EL (cell line): ENCODE data around the gene CNNM2.
"Not testable (repeated sequence)": the region's sequence is repeated elsewhere in the genome, so short reads cannot be mapped to it uniquely, and the experiment has no call there.

Experiments
- DNase-seq: peaks from one replicate; pipeline ENCODE4 v3.0.0-alpha.2; 2016

Gene CNNM2

DNA sequence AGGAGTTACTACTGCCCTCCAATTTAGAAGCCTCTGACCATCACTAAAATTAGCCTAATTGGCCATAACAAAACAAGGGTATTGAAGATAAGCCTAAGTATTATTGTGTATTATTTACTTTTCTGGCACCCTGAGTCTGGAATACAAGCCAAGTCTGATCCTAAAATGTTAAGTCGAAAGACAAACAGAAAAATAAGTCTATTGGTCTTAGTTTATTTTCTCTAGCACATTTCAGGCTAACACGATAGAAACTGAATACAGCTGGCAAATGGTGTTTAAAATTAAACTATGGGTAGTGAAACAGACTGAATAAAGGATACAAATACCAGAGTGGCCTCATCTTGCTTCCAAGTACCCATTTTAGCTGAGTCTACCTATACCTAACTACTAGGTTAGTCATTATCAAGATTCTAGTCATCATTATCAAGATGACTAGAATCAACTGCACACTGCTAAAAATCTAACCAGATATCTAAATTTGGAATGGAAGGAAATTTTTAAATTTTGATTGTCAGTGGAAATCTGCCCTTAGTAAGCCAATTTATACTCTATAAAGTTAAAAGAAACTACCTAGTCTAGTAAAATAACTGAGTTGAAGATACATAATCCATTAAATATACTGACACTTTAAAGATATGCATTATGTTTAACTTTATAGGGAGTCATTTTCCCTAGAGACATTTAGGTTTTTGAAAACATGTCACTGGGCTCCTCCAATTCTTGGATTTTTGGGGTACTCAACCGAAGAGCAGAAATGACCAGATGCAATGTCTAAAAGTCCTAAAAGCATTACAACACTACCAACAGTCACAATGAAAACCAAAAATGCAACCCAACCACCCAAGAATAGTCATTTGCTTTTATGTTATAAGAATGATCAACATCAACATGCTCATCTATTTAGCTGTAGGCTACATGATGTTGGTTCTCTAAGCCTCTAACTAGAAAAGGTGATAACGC, 194.1 kb downstream of the CNNM2 start:
- no peak for DNase-seq

DNA sequence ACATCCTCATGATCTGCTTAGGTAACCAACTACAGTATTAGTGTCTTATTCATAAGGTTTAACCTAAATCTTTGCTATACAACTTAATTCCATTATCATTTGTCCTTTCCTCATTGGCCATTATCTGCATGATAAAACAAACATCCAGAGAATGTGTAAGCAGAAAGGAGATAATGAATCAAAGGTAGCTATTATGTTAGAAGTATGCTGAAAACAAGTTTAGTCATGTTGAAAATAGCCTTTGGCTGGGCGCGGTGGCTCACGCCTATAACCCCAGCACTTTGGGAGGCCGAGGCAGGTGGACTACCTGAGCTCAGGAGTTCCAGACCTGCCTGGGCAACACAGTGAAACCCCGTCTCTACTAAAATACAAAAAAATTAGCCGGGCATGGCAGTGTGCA, 196.8 kb downstream of the CNNM2 start:
- DNase-seq: no peak

DNA sequence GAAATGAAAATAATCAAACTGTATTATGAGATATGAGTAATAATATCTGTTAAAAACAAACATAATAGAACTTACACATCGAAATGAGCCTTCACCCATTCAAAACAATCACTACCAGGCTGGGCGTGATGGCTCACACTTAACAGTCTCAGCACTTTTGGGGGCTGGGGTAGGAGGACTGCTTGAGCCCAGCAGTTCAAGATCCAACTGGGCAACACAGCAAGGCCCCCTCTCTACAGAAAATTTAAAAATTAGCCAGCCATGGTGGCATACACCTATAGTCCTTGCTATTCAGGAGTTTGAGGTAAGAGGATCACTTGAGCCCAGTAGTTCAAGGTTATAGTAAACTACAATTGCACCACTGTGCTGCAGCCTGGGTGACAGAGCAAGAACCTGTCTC, 199.2 kb downstream of the CNNM2 start:
- no peak for DNase-seq

DNA sequence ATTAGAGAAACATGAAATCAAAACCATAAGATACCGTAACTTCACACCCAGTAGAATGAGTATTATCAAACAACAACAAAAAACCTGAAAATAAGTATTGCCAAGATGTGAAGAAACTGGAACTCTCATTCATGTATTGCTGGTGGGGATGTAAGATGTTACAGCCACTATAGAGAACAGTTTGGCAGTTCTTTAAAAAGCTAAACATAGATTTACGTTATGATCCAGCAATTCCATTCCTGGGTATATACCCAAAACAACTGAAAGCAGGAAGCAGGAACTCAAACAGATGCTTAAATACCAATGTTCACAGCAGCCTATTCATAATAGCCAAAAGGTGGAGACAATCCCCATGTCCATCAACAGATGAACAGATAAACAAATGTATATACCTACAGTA, 202.5 kb downstream of the CNNM2 start:
- no peak for DNase-seq

DNA sequence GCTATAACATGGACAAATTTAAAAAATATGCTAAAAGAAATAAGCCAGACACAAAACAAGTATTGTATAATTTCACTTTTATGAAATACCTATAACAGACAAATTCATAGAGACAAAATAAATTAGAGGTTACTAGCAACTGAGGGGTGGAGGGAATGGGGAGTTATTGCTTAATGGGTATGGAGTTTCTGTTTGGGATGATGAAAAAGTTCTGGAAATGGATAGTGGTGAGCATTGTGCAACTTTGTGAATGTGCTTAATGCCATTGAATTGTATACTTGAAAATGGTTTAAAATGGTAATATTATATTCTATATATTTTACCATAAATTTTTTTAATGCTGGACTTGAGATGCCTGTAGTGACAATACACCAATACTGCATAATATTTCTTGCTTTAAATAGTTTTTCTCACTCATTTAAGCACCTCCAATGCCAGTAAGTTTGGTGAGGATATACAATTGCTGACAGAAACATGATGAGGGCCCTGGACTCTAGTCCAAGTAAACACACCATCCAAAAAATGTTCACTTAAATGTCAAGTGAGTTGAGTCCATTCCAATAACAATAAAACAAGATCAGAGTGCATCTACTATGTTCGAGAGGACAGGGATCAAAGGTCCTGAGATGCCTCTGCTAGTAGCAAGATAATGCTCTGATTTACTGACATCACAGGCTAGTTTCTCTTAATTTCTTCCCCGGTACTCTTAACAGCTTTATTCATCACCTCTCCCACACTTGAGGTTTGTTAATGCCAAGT, 203.1 kb downstream of the CNNM2 start:
- DNase-seq: no peak

DNA sequence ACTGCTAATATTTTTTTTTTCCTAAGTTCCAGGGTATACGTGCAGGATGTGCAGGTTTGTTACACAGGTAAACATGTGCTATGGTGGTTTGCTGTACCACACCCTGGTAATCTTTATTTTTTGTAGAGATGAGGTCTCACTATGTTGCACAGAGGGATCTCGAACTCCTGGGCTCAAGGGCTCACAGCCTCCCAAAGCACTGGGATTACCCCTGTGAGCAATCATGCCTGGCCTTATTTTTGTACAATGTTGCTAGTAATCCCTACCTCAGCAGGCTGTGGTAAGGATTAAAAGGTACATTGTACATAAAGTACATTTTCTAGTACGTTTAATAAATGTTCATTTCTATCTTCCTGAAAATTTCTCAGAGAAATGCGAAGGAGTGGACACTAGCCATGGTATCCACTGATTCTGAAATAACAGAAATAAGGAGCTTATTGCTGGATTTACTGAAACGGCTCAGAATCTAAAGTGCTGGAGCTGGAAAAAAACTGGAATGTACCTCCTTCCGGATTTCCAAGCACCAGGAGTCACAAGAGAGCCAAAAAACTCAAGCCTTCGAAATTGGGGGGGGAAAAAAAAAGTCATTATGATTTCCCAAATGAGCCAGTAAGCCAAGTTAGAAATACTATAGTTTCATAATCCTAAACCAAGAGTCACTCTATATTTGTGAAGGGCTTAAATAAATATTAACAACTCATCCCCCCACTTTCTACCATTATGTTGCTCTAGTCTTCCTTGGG, 205.4 kb downstream of the CNNM2 start:
- no peak for DNase-seq

DNA sequence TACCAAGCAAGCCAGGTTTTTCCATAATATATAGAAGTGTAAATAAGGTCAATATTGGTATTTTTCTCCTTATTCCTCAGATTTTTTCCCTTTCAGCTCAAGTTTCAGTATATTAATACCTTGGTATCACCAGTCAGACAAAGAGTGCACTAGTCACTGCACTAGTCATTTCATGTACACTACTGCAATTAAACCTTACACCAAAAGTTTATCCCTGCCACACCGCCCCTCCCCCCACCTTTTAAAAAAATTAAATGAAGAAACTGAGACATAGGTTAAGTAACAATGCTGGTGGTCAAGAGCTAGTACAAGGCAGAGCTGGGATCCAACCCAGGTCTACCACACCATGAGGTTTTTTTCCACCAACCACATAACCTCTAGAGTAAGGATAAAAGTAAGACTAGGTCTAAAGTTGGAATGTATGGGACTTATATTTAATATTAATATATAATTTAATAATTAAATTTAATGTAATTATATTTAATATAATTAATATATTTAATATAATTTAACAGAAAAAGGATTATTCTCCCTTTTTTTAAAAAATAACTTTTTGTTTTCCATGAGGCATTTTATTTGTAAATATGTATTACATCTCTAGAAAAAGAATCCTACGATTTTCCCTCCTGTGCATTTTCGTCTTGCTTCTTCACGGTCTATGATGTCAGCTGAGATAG, 206.5 kb downstream of the CNNM2 start:
- DNase-seq: no peak

DNA sequence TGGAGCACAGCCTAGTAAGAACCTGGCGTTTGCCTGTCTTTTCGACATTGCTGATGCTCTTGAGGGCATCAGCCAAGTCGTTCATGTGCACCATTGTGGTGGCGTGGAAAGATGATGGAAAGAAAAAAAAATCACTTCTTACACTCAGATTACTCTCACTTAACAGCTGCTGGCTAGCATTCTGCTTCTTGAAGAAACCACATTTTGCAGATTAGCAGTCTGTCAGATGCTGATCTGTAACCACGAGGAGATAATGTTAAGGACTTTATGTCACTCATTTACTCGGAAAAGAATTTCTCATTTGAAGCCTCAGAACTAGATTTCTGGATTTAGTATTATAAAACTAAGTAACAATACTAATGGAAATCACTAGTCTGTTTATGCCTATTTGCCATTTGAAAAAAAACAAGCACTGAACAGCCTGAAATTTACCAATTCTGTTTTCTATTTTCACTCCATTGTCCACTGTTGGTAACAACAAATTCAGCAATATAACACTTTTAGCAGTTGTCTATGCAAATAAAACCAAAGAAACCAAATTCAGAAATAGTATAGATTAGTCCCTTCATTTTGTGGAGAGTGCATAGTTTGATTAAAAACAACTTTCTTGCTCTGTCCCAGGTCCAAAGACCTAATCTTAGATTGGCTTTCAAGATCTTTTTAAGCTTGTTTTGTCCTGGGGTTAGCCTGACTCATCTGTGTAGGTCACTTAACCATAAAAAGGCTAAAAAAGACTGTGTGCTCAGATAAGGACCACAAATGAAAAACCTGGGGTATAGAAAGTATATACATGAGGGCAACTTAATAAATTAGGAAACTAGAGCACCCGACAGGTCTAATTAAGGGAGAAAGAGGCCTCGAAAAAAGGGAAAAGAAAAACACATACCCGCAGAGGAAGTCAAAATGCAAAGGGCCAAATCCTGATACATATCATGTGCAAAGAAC, 207.5 kb downstream of the CNNM2 start:
- no peak for DNase-seq

DNA sequence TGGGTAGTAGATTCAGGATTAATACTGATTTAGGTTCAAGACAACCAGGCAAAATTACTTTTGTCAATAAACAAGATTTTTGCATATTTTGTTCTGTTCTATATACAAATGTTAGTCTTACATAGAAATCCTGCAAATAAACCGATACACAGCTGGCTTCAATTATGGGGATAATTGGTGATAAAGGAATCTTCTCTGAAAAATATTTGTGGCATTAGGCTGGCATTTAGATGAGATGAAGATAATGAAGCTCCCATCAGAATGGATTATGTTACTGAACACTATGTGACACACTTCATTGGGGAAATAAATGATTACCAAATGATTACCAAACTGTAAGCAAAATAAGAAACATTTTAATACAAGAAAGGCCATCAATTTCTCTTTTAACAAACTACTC, 209.1 kb downstream of the CNNM2 start:
- peak; percentile 44 for DNase-seq

DNA sequence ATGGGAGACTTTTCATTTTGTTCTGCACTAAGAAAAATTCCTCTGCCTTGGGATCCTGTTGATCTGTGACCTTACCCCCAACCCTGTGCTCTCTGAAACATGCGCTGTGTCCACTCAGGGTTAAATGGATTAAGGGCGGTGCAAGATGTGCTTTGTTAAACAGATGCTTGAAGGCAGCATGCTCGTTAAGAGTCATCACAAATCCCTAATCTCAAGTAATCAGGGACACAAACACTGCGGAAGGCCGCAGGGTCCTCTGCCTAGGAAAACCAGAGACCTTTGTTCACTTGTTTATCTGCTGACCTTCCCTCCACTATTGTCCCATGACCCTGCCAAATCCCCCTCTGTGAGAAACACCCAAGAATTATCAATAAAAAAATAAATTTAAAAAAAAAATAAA, 212.1 kb downstream of the CNNM2 start:
- not testable (repeated sequence) for DNase-seq

DNA sequence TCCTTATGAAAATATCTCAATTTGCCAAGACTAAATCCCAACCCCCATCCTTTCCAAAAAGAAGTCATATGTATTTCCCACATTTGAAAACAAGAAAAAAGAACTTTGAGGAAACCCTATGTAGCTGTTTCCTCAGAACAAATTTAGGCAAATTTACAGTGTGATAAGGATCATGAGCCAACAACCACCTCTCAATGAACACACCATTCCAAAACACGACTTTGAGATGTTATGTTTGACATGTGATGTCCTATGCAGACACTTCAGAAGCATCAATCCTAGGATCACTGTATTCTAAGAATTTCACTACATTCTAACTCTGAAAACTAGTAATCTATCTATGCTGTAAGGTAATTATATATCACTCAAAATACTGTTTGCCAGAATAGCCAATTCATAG, 212.8 kb downstream of the CNNM2 start:
- no peak for DNase-seq

DNA sequence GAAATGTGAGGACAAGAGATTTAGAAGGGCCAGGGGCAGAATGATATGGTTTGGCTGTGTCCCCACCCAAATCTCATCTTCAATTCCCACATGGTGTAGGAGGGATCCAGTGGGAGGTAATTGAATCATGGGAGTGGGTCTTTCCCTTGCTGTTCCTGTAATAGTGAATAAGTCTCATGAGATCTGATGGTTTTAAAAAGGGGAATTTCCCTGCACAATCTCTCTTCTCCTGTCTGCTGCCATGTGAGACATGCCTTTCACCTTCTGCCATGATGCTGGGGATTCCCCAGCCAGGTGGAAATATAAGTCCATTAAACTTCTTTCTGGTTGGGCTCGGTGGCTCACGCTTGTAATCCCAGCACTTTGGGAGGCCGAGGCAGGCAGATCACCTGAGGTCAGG, 217.1 kb downstream of the CNNM2 start:
- not testable (repeated sequence) for DNase-seq

DNA sequence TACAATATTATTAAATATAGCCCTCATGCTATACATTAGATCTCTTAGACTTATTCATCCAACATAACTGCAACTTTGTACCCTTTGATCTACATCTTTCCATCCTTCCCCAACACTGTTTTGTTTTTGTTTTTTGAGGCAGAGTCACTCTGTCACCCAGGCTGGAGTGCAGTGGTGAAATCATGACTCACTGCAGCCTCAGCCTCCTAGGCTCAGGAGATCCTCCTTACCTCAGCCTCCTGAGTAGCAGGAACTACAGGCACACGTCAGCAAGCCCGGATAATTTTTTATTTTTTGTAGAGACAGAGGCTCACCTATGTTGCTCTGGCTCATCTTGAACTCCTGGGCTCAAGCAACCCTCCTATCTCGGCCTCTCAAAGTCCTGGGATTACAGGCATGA, 221.7 kb downstream of the CNNM2 start:
- DNase-seq: no peak
